CD14-positive monocyte (primary cell): ENCODE data around the gene FST. TPM values are rescaled to one million over a fixed set of nuclear protein-coding genes. Genes with fewer than 3 reads are reported as not detected.

ENCODE experiments used
- DNase-seq, 3 donors: peaks; one replicate each; pipeline ENCODE4 v3.0.0-alpha.2; 2011 to 2022
- H2AFZ ChIP-seq: 2 replicates; pipeline ENCODE4 v1.6.0; 2012; ENCODE audit warnings: mild to moderate bottlenecking, low read depth, low read length, inconsistent platforms; ENCODE audit not compliant: insufficient read depth, poor library complexity, severe bottlenecking
- H3K27ac ChIP-seq, 2 donors: 1 replicate in 1 of 2; 2 replicates in 1 of 2; pipeline ENCODE4 v1.5.1; 2012 to 2013; ENCODE audit warnings: low read length in 2 of 2, control low read depth in 1 of 2, inconsistent platforms in 1 of 2, low read depth in 1 of 2, mild to moderate bottlenecking in 1 of 2
- H3K27me3 ChIP-seq, 2 donors: one replicate each; pipeline versions ENCODE4 v1.6.0 to v1.6.1; 2011 to 2013; ENCODE audit warnings: low read length in 2 of 2; ENCODE audit not compliant: control insufficient read depth in 2 of 2, insufficient read depth in 2 of 2
- H3K36me3 ChIP-seq, 2 donors: replicated peaks in 1 of 2; 1 replicate in 1 of 2; 2 replicates in 1 of 2; pipeline versions ENCODE4 v1.5.1 to v1.6.1; 2012 to 2013; ENCODE audit warnings: low read length in 2 of 2, control low read depth in 1 of 2, inconsistent platforms in 1 of 2, mild to moderate bottlenecking in 1 of 2; ENCODE audit not compliant: insufficient read depth in 2 of 2, control insufficient read depth in 1 of 2
- H3K4me1 ChIP-seq, 2 donors: 1 replicate in 1 of 2; 2 replicates in 1 of 2; pipeline versions ENCODE4 v1.5.1 to v1.6.1; 2012 to 2013; ENCODE audit warnings: low read length in 2 of 2, control low read depth in 1 of 2, inconsistent platforms in 1 of 2, mild to moderate bottlenecking in 1 of 2, moderate library complexity in 1 of 2; ENCODE audit not compliant: insufficient read depth in 2 of 2, control insufficient read depth in 1 of 2
- H3K4me2 ChIP-seq: replicated peaks from 2 replicates; pipeline ENCODE3; 2012; ENCODE audit warnings: low read length, moderate library complexity, mild to moderate bottlenecking; ENCODE audit not compliant: poor library complexity, severe bottlenecking; ENCODE audit errors: extremely low read depth
- H3K4me3 ChIP-seq, 3 experiments: fragments of 200-600 bp in 1 of 3; sonication (generic) in 1 of 3; replicated peaks in 1 of 3; 1 replicate in 2 of 3; 2 replicates in 1 of 3; pipeline ENCODE4 v1.5.1; 2011 to 2013; ENCODE audit warnings: low read length in 3 of 3, mild to moderate bottlenecking in 3 of 3, control low read depth in 2 of 3, low read depth in 2 of 3, inconsistent platforms in 1 of 3, moderate library complexity in 1 of 3
- H3K79me2 ChIP-seq: 2 replicates; pipeline ENCODE4 v1.6.0; 2012; ENCODE audit warnings: mild to moderate bottlenecking, control low read depth, inconsistent platforms, low read length, moderate library complexity; ENCODE audit not compliant: insufficient read depth
- H3K9ac ChIP-seq: 2 replicates; pipeline ENCODE4 v1.6.0; 2017; ENCODE audit warnings: low read length, mild to moderate bottlenecking; ENCODE audit not compliant: insufficient read depth, poor library complexity, severe bottlenecking
- H3K9me3 ChIP-seq, 2 donors: replicated peaks in 1 of 2; 1 replicate in 1 of 2; 2 replicates in 1 of 2; pipeline versions ENCODE4 v1.5.1 to v1.6.1; 2012 to 2013; ENCODE audit warnings: low read length in 2 of 2, control low read depth in 1 of 2; ENCODE audit not compliant: control insufficient read depth in 1 of 2, insufficient read depth in 1 of 2
- H4K20me1 ChIP-seq: 2 replicates; pipeline ENCODE4 v1.6.0; 2012; ENCODE audit warnings: mild to moderate bottlenecking, low read length, control low read depth, moderate library complexity; ENCODE audit not compliant: insufficient read depth
- H3K27ac Mint-ChIP-seq, 7 donors: one replicate each; pipeline ENCODE4 v1.8.0; 2020; ENCODE audit warnings: mild to moderate bottlenecking in 7 of 7, mixed read lengths in 7 of 7, moderate library complexity in 6 of 7, inconsistent platforms in 2 of 7
- H3K27me3 Mint-ChIP-seq, 3 donors: one replicate each; pipeline ENCODE4 v1.8.0; 2021 to 2022; ENCODE audit warnings: low read depth in 3 of 3, mild to moderate bottlenecking in 3 of 3, mixed read lengths in 3 of 3, moderate library complexity in 3 of 3, inconsistent platforms in 1 of 3
- H3K36me3 Mint-ChIP-seq, 2 donors: one replicate each; pipeline ENCODE4 v1.8.0; 2020; ENCODE audit warnings: mixed read lengths in 2 of 2, inconsistent platforms in 1 of 2, mild to moderate bottlenecking in 1 of 2
- H3K4me1 Mint-ChIP-seq: one replicate; pipeline ENCODE4 v1.8.0; 2020; ENCODE audit warnings: mild to moderate bottlenecking, mixed read lengths
- H3K4me3 Mint-ChIP-seq, 2 donors: one replicate each; pipeline ENCODE4 v1.8.0; 2020; ENCODE audit warnings: mild to moderate bottlenecking in 2 of 2, mixed read lengths in 2 of 2, moderate library complexity in 1 of 2
- H3K9me3 Mint-ChIP-seq, 7 donors: one replicate each; pipeline ENCODE4 v1.8.0; 2020 to 2022; ENCODE audit warnings: mixed read lengths in 7 of 7, mild to moderate bottlenecking in 6 of 7, moderate library complexity in 6 of 7, inconsistent platforms in 2 of 7
- CTCF ChIP-seq: fragments of 200-600 bp; IDR thresholded peaks from one replicate; pipeline ENCODE4 v1.8.0; 2022; ENCODE audit warnings: antibody characterized with exemption, mild to moderate bottlenecking
- WGBS: methylation state at CpG from one replicate; pipeline ENCODE4 v1.1.5; 2013; ENCODE audit warnings: missing lambda C conversion rate; ENCODE audit not compliant: insufficient coverage; 5-methylcytosine and 5-hydroxymethylcytosine counted together
- intact Hi-C, 2 donors: fragments of 100-400 bp; cut with micrococcal nuclease; formaldehyde crosslinking; loops; one replicate each; pipeline versions ENCODE4 v1.15.0 to v1.15.1; 2023
- polyA plus RNA-seq, 3 donors: library from polyadenylated mRNA; depleted of rRNA in 1 of 3; unstranded in 2 of 3; stranded (reverse) in 1 of 3; fragments of 300-500 nt in 2 of 3; fragments of >200 nt in 1 of 3; fragmentation: Illumina TruSeq in 2 of 3; gene quantifications; 1 replicate in 2 of 3; 2 replicates in 1 of 3; pipeline ENCODE4 v1.2.3, GENCODE V29; 2012 to 2021

Gene FST
- polyA plus RNA-seq, 3 donors, result 0.23 TPM; not detected in 2

GRCh38 chr5:53475320-53475719 is 5.1 kb upstream of the FST start:
- Histone ChIP-seq H2AFZ (no peak overlapping the region), H3K4me2 (no peak overlapping the region), H3K27me3 (peaks cover 33 to 47% of the 10 kb centered on the region in 2 donors), H3K9me3 (no peaks in the 10 kb centered on the region), H3K36me3 (no peaks in the 10 kb centered on the region), H3K4me3 (no peak overlapping the region), H3K4me1 (peaks cover 13 to 17% of the 10 kb centered on the region in 2 donors), H4K20me1 (no peaks in the 10 kb centered on the region), H3K9ac (no peak overlapping the region), H3K27ac (no peak overlapping the region), H3K79me2 (no peaks in the 10 kb centered on the region)
- DNase-seq, result no peak
- intact Hi-C loops, result no loop called here
- Mint-ChIP-seq H3K4me3 (no peak overlapping the region), H3K27ac (no peak overlapping the region), H3K36me3 (peaks cover 4 to 5% of the 10 kb centered on the region in 2 donors), H3K4me1 (peaks cover 15% of the 10 kb centered on the region), H3K27me3 (peaks cover 37 to 49% (median 40%) of the 10 kb centered on the region in 3 donors), H3K9me3 (peaks cover 0 to 8% (median 5%) of the 10 kb centered on the region in 7 donors)
- TF ChIP-seq CTCF, result no peak
- WGBS, result no CpG with 5 or more reads among the region's 2 CpGs

- Mint-ChIP-seq H3K4me3 (no peak overlapping the region), H3K9me3 (peaks cover 0 to 13% (median 8%) of the 10 kb centered on the region in 7 donors), H3K27ac (no peak overlapping the region), H3K27me3 (peaks cover 42 to 55% (median 43%) of the 10 kb centered on the region in 3 donors), H3K4me1 (peaks cover 20% of the 10 kb centered on the region), H3K36me3 (peaks cover 4 to 8% of the 10 kb centered on the region in 2 donors)
- H2AFZ ChIP-seq, result no peak overlapping the region
- no peak for DNase-seq
- H4K20me1 ChIP-seq, result no peaks in the 10 kb centered on the region
- H3K9me3 ChIP-seq, result no peaks in the 10 kb centered on the region
- no peak overlapping the region for H3K27ac ChIP-seq
- intact Hi-C loops, result no loop called here
- H3K79me2 ChIP-seq, result no peaks in the 10 kb centered on the region
- no peak overlapping the region for H3K4me3 ChIP-seq
- H3K36me3 ChIP-seq, result no peaks in the 10 kb centered on the region
- H3K4me1 ChIP-seq, result peaks cover 18 to 24% of the 10 kb centered on the region in 2 donors
- WGBS, result no CpG with 5 or more reads among the region's 3 CpGs
- H3K27me3 ChIP-seq, result peaks cover 38 to 53% of the 10 kb centered on the region in 2 donors
- H3K4me2 ChIP-seq, result no peak overlapping the region
- H3K9ac ChIP-seq, result no peak overlapping the region
- TF ChIP-seq CTCF, result no peak
These were observed 4.4 kb upstream of the FST start for GRCh38 chr5:53476019-53476418.
